Medulla oblongata (tissue), 1 donor: ENCODE results near the gene FN1.
A peak's percentile ranks its signal among the peaks of the same experiment; 100 is the strongest.

Source experiments
- DNase-seq: peaks from one replicate; pipeline ENCODE4 v3.0.0-alpha.2; 2015; ENCODE audit errors: extremely low spot score

Gene FN1

DNA sequence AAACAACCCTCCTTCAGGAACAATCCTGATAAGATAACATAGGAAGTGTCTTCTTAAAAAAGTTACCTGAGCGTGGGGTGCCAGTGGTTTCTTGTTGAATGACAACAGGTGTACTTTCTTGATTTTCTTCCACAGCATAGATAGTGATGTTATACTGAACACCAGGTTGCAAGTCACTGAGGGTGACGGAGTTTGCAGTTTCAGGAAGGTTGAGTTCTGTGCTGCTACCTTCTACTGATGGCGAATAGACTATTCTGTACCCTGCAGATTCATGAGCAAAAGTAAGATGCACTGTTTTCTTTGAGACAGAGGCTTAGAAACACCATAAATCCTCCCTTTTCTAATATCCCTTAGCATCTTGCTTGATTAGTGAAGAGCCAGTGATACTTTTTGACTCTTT, 28.8 kb downstream of the FN1 start:
- DNase-seq: no peak

DNA sequence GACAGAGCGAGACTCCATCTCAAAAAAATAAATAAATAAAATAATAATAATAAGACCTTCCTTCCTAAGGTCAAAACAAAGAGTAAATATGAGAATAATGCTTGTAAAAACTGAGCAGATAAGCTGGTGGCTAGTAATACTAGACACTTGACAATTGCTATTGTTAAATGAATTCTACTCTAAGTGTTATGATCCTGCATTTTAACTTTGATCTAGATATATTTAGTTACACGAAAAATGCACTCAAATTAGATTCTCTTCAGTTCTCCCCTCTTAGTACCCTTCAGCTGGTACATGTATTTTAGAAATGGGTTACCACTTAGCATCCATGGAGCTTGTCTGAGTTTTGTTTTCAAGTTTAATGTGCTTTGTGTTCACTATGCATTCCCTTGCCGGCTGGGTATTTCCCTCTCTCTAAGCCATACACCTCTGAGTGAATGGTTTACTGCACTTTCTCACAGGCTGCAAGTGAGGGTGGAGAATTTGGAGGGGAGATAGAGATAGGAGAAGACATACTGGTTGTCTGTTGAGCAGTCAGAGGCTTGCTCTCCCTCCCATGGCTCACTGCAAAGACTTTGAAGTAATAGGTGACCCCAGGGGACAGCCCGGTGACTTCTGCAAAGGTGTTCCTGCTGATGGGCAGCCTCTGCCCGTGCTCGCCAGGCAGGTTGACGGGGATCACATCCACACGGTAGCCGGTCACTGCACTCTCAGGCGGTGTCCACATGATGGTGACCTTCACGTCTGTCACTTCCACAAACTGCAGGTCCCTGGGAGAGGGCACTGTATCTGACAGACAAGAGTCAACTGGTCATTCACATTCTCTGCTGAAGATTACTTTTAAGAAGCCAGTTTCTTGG, 29.9 kb downstream of the FN1 start:
- no peak for DNase-seq

- no peak for DNase-seq
These were observed 31.4 kb downstream of the FN1 start for GRCh38 chr2:215404348-215405012.

- DNase-seq: no peak
These were observed 32.2 kb downstream of the FN1 start for GRCh38 chr2:215403441-215404347.

- DNase-seq: no peak
These were observed 33.9 kb downstream of the FN1 start for GRCh38 chr2:215401896-215402379.

DNA sequence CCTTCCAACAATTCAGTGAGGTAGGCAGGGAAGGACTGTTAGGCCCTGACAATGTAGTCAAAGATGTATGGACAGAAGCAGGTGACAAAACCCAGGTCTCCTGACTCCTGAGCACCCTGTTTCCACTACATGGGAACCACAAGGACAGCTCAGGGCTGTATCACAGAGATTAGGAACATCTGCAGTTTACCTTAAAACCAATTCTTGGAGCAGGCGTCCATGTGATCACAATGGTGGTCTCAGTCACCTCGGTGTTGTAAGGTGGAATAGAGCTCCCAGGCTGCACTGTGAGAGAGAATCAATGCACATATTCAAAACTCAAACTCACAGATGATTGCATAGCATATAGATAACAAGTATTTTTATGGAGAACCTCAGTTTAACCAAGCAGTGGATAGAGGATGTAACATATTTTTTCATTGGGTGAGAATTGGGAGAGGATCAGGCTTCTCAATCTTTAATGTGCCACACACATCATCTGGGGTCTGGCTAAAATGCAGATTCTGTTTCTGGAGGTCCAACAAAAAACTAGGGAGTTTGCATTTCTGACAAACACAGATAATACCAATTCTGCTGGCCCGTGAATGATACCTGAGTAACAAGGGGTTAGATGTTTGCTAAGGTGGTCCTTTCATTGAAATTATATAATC, 36.7 kb downstream of the FN1 start:
- DNase-seq: no peak

GRCh38 chr2:215397632-215398341, 38.1 kb downstream of the FN1 start:
- DNase-seq: no peak

GRCh38 chr2:215396595-215397313, 39.1 kb downstream of the FN1 start:
- no peak for DNase-seq

GRCh38 chr2:215395687-215396460, 40.0 kb downstream of the FN1 start:
- DNase-seq: no peak

DNA sequence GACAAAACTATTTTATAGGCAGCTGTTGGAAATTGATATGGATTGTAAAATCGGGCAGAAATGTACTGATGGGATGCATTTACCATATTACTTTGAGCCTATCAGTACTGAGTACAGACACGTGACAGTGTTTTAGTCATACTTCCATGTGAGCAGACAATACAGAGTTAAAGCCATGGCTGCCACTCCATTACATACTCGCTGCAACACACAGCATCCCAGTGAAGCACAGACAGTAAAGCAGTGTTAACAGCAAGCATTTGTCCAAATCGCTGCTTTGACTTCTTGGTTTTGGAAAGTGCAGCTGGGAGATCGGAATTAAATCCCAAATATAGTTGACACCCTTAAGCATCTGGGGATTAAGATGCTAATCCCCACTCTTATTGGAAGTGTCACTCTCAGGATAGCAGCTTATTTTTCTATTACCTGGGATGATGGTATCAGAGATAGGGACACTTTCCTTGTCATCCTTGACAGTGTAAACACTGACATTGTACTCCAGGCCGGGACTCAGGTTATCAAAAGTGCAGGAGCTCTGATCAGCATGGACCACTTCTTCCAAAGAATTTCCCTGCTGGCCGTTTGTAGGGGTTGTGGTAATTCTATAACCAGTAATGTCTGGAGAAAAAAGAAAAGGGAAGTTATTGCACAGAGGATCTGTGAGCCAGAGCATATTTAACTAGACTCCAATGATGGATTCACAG, 41.6 kb downstream of the FN1 start:
- DNase-seq: peak; percentile 31

DNA sequence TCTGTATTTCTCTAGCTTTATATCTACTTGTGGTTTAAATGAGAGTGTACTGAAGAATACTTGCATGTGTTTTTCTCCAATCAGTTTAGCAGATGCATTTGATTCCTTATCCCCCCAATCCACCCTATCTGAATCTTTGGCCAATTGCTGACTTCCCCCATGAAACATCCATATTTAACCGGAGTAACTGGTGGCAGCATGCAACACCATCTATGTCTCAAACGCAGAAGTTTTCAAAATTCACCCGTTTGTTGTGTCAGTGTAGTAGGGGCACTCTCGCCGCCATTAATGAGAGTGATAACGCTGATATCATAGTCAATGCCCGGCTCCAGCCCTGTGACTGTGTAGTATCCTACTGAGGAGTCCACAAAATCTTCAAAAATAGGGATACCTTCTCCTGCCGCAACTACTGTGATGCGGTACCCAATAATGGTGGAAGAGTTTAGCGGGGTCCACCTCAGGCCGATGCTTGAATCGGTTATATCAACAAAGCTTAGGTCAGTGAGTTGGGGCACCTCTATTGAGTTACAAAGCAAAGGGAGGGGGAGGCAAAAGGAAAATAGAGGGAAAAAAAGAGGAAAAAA, 43.1 kb downstream of the FN1 start:
- no peak for DNase-seq

GRCh38 chr2:215392164-215392563, 43.7 kb downstream of the FN1 start:
- DNase-seq: no peak

- no peak for DNase-seq
These were observed 44.3 kb downstream of the FN1 start for GRCh38 chr2:215391531-215391930.

DNA sequence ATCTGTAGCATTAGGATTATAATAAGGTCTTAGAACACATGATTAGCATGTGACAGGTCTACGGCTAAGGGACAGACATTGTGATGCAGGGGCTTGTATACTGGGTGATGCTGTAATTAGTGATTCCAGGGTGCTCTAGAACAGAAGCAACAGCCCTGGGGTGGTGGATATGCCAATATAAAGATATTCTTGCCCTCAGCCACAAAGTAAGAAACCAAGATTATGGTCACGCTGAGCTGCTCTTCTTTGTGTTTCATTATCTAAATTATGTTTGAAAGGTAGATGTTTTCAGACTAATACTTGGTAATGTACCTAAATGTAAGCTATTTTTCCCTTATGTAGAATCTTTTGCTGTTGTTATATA, 45.3 kb downstream of the FN1 start:
- no peak for DNase-seq

DNA sequence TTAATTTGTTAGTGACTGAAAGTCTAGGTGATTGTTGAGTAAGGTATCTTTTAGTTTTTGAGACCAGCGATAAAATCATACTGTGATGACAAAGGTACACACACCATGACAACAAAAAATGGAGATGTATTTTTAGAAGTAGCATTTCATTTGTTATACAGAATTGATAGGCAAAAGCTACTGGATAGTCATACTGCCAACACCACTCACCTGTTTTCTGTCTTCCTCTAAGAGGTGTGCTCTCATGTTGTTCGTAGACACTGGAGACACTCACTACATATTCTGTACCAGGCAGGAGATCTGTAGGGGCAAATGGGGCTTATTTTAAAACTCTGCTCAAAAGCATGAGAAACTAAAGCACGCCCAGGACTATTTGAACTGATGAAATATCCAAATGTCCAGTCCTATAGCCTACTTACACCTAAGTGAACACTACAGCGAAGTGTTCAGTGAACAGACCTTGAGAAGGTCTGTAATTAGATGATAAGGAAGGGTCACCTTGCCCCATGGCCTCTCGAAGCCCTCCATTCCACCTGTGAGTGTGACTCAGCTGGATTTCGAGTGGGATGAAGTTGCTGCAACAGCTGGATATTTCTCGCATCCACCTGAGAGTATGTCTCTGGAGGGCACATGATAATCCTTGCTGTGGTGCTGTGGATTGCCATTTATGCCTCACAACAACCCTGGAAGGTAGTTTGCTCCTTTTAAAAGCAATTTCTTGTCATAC, 47.7 kb downstream of the FN1 start:
- DNase-seq: no peak

DNA sequence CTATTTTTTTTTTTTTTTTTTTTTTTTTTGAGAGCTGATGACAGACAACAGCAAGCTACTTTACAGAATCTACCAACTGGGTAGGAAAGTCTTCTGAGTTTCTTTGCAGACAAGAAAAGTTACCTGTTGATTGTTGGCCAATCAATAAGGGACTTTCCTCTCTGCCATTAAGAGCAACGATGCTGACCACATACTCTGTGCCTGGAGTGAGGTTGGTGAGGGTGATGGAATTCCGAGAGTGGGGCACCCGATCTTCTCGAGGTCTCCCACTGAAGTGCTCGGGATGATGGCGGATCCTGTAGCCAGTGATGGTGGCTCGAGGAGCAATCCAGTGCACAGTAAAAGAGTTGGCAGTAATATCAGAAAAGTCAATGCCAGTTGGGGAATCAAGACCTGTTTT, 49.3 kb downstream of the FN1 start:
- no peak for DNase-seq

DNA sequence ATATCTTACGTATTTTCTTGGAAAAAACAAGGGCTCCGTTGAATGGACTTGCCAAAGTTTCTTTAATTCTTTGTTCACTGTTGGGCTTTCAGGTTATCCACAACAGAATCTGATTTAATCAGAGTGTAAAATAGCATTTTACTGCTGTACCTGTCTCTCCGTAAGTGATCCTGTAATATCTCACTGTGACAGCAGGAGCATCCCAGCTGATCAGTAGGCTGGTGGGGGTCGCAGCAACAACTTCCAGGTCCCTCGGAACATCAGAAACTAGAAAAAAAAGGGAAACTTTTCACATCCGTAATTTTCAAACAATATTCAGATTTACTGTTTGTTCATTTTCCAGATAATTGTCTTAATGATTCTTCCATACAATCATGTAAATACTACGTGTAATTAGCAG, 51.2 kb downstream of the FN1 start:
- no peak for DNase-seq
